Measurements from ENCODE around the gene TMEM198.

The TMEM198 gene

GRCh38 chr2:219498280-219499057 lies 45.4 kb upstream of the TMEM198 start, which contains the start of gene GMPPA:
Gene GMPPA (plus strand): TSS chr2:219498891. CDS start chr2:219499976, 1,085 bp downstream.
- Histone ChIP-seq H3K4me1 (peaks cover 18 to 46% (median 40%) of the 10 kb centered on the region in 10 experiments), H3K27ac (peak within 1 kb of the TSS; percentile 77 to 90 (median 84))

GRCh38 chr2:219499058-219499307 lies 44.8 kb upstream of the TMEM198 start:
- Histone ChIP-seq H3K4me3 (peak overlapping the region; percentile 63 to 85 (median 74)), H3K36me3 (peaks cover 0 to 27% (median 8%) of the 10 kb centered on the region in 11 experiments; a peak in 11 of 22 replicates), H3K4me1 (peaks cover 18 to 46% (median 40%) of the 10 kb centered on the region in 10 experiments), H3K9ac (peak overlapping the region; percentile 83 to 95 (median 90)), H4K20me1 (peaks cover 0 to 25% (median 0%) of the 10 kb centered on the region in 11 experiments; a peak in 5 of 22 replicates), H3K4me2 (peak overlapping the region; percentile 90 to 97 (median 94)), H3K9me3 (replicated peaks in 1 of 11) (no peaks in the 10 kb centered on the region), H3K27ac (peak overlapping the region; percentile 77 to 90 (median 84)), H3K27me3 (peaks cover 33 to 45% (median 40%) of the 10 kb centered on the region in 11 experiments)
- no peak for TF ChIP-seq Cebpa-rat (IDR thresholded peaks at IDR 0.05)

More at GRCh38 chr2:219498280-219499057, 45.4 kb upstream of the TMEM198 start, which contains the start of gene GMPPA:
- H3K4me3 ChIP-seq: peak within 1 kb of the TSS; percentile 63 to 85 (median 74)
- peaks cover 0 to 22% (median 3%) of the 10 kb centered on the region in 11 experiments; a peak in 10 of 22 replicates for H3K36me3 ChIP-seq
- peaks cover 0 to 24% (median 0%) of the 10 kb centered on the region in 11 experiments; a peak in 5 of 22 replicates for H4K20me1 ChIP-seq
- peaks cover 33 to 46% (median 43%) of the 10 kb centered on the region in 11 experiments for H3K27me3 ChIP-seq
- no peak for TF ChIP-seq Cebpa-rat (IDR thresholded peaks at IDR 0.05)
- H3K9ac ChIP-seq: peak within 1 kb of the TSS; percentile 83 to 95 (median 90)
- peak within 1 kb of the TSS; percentile 90 to 97 (median 94) for H3K4me2 ChIP-seq
- no peaks in the 10 kb centered on the region for H3K9me3 ChIP-seq (replicated peaks in 1 of 11)

- peaks cover 0 to 33% (median 13%) of the 10 kb centered on the region in 11 experiments; a peak in 11 of 22 replicates for H3K36me3 ChIP-seq
- peak overlapping the region; percentile 90 to 97 (median 94) for H3K4me2 ChIP-seq
- peak overlapping the region; percentile 63 to 85 (median 74) for H3K4me3 ChIP-seq
- H3K9me3 ChIP-seq (replicated peaks in 1 of 11): no peaks in the 10 kb centered on the region
- peak overlapping the region; percentile 83 to 95 (median 90) for H3K9ac ChIP-seq
- peaks cover 18 to 46% (median 40%) of the 10 kb centered on the region in 10 experiments for H3K4me1 ChIP-seq
- H3K27ac ChIP-seq: peak overlapping the region in 10 of 11 experiments; percentile 77 to 86 (median 84); a peak in 12 of 22 replicates
- no peak for TF ChIP-seq Cebpa-rat (IDR thresholded peaks at IDR 0.05)
- peaks cover 0 to 30% (median 0%) of the 10 kb centered on the region in 11 experiments; a peak in 5 of 22 replicates for H4K20me1 ChIP-seq
- peaks cover 30 to 40% (median 39%) of the 10 kb centered on the region in 11 experiments for H3K27me3 ChIP-seq
Measured at GRCh38 chr2:219499555-219499954, 44.3 kb upstream of the TMEM198 start.

- Histone ChIP-seq H3K27ac (no peak overlapping the region), H3K4me3 (peak overlapping the region in 1 of 10 experiments; percentile 77; a peak in 2 of 20 replicates), H3K36me3 (peaks cover 0 to 39% (median 19%) of the 10 kb centered on the region in 11 experiments; a peak in 12 of 22 replicates), H3K4me1 (peaks cover 18 to 43% (median 39%) of the 10 kb centered on the region in 10 experiments), H3K9me3 (replicated peaks in 1 of 11) (no peaks in the 10 kb centered on the region), H3K27me3 (peaks cover 30 to 34% (median 33%) of the 10 kb centered on the region in 11 experiments), H3K4me2 (peak overlapping the region; percentile 90 to 97 (median 94)), H4K20me1 (peaks cover 0 to 36% (median 0%) of the 10 kb centered on the region in 11 experiments; a peak in 5 of 22 replicates), H3K9ac (0 out of 22 replicates have a peak overlapping the region, but pooled peaks of 1 of the 11 experiments have one; percentile 95)
- TF ChIP-seq Cebpa-rat (IDR thresholded peaks at IDR 0.05): no peak
Measured at GRCh38 chr2:219500135-219500534, 43.7 kb upstream of the TMEM198 start.

- Histone ChIP-seq H3K4me3 (no peak overlapping the region), H3K9ac (no peak overlapping the region), H3K4me1 (peaks cover 18 to 29% (median 25%) of the 10 kb centered on the region in 10 experiments), H3K36me3 (peaks cover 0 to 56% (median 36%) of the 10 kb centered on the region in 11 experiments; a peak in 12 of 22 replicates), H3K27me3 (peaks cover 15 to 17% (median 16%) of the 10 kb centered on the region in 11 experiments), H3K27ac (no peak overlapping the region), H4K20me1 (peaks cover 0 to 36% (median 0%) of the 10 kb centered on the region in 11 experiments; a peak in 4 of 22 replicates), H3K9me3 (replicated peaks in 1 of 11) (no peaks in the 10 kb centered on the region), H3K4me2 (no peak overlapping the region)
- TF ChIP-seq Cebpa-rat (IDR thresholded peaks at IDR 0.05): no peak
Measured at GRCh38 chr2:219501849-219502248, 42.0 kb upstream of the TMEM198 start.

- Histone ChIP-seq H3K4me3 (no peak overlapping the region), H3K27me3 (peaks cover 7 to 9% (median 9%) of the 10 kb centered on the region in 11 experiments), H3K4me2 (no peak overlapping the region), H3K4me1 (peaks cover 18 to 23% (median 20%) of the 10 kb centered on the region in 10 experiments), H4K20me1 (peaks cover 0 to 40% (median 0%) of the 10 kb centered on the region in 11 experiments; a peak in 6 of 22 replicates), H3K36me3 (peaks cover 0 to 61% (median 37%) of the 10 kb centered on the region in 11 experiments; a peak in 12 of 22 replicates), H3K9ac (no peak overlapping the region), H3K9me3 (replicated peaks in 1 of 11) (no peaks in the 10 kb centered on the region), H3K27ac (no peak overlapping the region)
- no peak for TF ChIP-seq Cebpa-rat (IDR thresholded peaks at IDR 0.05)
Measured at GRCh38 chr2:219502618-219503017, 41.2 kb upstream of the TMEM198 start.

GRCh38 chr2:219505585-219505984 lies 38.2 kb upstream of the TMEM198 start:
- Histone ChIP-seq H3K4me1 (peaks cover 12 to 30% (median 22%) of the 10 kb centered on the region in 10 experiments), H3K9ac (no peak overlapping the region), H3K27me3 (peaks cover 0 to 12% (median 0%) of the 10 kb centered on the region in 11 experiments; a peak in 7 of 22 replicates), H3K36me3 (peaks cover 0 to 61% (median 37%) of the 10 kb centered on the region in 11 experiments; a peak in 12 of 22 replicates), H3K4me3 (no peak overlapping the region), H3K9me3 (replicated peaks in 1 of 11) (no peaks in the 10 kb centered on the region), H4K20me1 (peaks cover 0 to 61% (median 0%) of the 10 kb centered on the region in 11 experiments; a peak in 7 of 22 replicates), H3K4me2 (no peak overlapping the region), H3K27ac (no peak overlapping the region)
- TF ChIP-seq Cebpa-rat (IDR thresholded peaks at IDR 0.05): no peak

GRCh38 chr2:219506153-219506801 lies 37.6 kb upstream of the TMEM198 start:
- peaks cover 14 to 37% (median 29%) of the 10 kb centered on the region in 10 experiments for H3K4me1 ChIP-seq
- TF ChIP-seq Cebpa-rat (IDR thresholded peaks at IDR 0.05): no peak
- no peak overlapping the region for H3K27ac ChIP-seq
- H3K4me3 ChIP-seq: no peak overlapping the region
- H3K9me3 ChIP-seq (replicated peaks in 1 of 11): no peaks in the 10 kb centered on the region
- H4K20me1 ChIP-seq: peaks cover 0 to 63% (median 0%) of the 10 kb centered on the region in 11 experiments; a peak in 8 of 22 replicates
- peaks cover 0 to 60% (median 37%) of the 10 kb centered on the region in 11 experiments; a peak in 12 of 22 replicates for H3K36me3 ChIP-seq
- H3K27me3 ChIP-seq: peaks cover 0 to 19% (median 0%) of the 10 kb centered on the region in 11 experiments; a peak in 7 of 22 replicates
- no peak overlapping the region for H3K4me2 ChIP-seq
- H3K9ac ChIP-seq: 0 out of 22 replicates have a peak overlapping the region, but pooled peaks of 1 of the 11 experiments have one; percentile 29

Data from BLaER1 treated with 17β-estradiol and CSF1 and Interleukin-3, amounts not matched to agents 10 nM and 100 nM (cell line).